ENCODE results near the gene LGALS4. TPM values are rescaled to one million over a fixed set of nuclear protein-coding genes. Genes with fewer than 3 reads are reported as not detected.
A peak's percentile ranks its signal among the peaks of the same experiment; 100 is the strongest.
"Not testable (repeated sequence)": the region's sequence is repeated elsewhere in the genome, so short reads cannot be mapped to it uniquely, and the experiment has no call there.

The LGALS4 gene
- total RNA-seq, 1 donor from 2014 or later: 1.3 TPM

- DNase-seq: no peak
These were observed 29.9 kb upstream of the LGALS4 start for GRCh38 chr19:38842439-38843174.

- DNase-seq: no peak
These were observed 29.2 kb upstream of the LGALS4 start for GRCh38 chr19:38841787-38842438.

- DNase-seq: no peak
These were observed 28.5 kb upstream of the LGALS4 start for GRCh38 chr19:38841180-38841766.

GRCh38 chr19:38840583-38840968, 27.8 kb upstream of the LGALS4 start:
- no peak for DNase-seq

- DNase-seq: no peak
These were observed 27.3 kb upstream of the LGALS4 start for GRCh38 chr19:38839816-38840582.

- no peak for DNase-seq
These were observed 26.4 kb upstream of the LGALS4 start for GRCh38 chr19:38838986-38839761.

GRCh38 chr19:38838208-38838985, 25.7 kb upstream of the LGALS4 start:
- no peak for DNase-seq

- no peak for DNase-seq
These were observed 24.9 kb upstream of the LGALS4 start for GRCh38 chr19:38837656-38838121.

GRCh38 chr19:38836983-38837626, 24.4 kb upstream of the LGALS4 start:
- no peak for DNase-seq

- no peak for DNase-seq
These were observed 23.6 kb upstream of the LGALS4 start for GRCh38 chr19:38836159-38836982.

- DNase-seq: no peak
These were observed 21.8 kb upstream of the LGALS4 start for GRCh38 chr19:38834590-38834989.

- no peak for DNase-seq
These were observed 21.4 kb upstream of the LGALS4 start for GRCh38 chr19:38834104-38834490.

- no peak for DNase-seq
These were observed 20.3 kb upstream of the LGALS4 start for GRCh38 chr19:38833092-38833425.

GRCh38 chr19:38831142-38831605, 18.4 kb upstream of the LGALS4 start:
- DNase-seq: peak; percentile 27

- DNase-seq: no peak
These were observed 17.4 kb upstream of the LGALS4 start for GRCh38 chr19:38830039-38830733.

- not testable (repeated sequence) for DNase-seq
These were observed 16.5 kb upstream of the LGALS4 start for GRCh38 chr19:38829203-38829602.

- DNase-seq: no peak
These were observed 14.3 kb upstream of the LGALS4 start for GRCh38 chr19:38826856-38827551.

GRCh38 chr19:38825936-38826335, 13.2 kb upstream of the LGALS4 start:
- DNase-seq: not testable (repeated sequence)
